Skeletal muscle tissue (tissue), 5 donors: ENCODE results near the gene ABLIM2. TPM values are rescaled to one million over a fixed set of nuclear protein-coding genes. Genes with fewer than 3 reads are reported as not detected.
"Not testable (repeated sequence)": the region's sequence is repeated elsewhere in the genome, so short reads cannot be mapped to it uniquely, and the experiment has no call there.

Experiments used
- H3K27ac ChIP-seq: one replicate; pipeline ENCODE4 v1.7.0; 2013; ENCODE audit warnings: mild to moderate bottlenecking, low read depth, low read length, inconsistent platforms
- H3K27me3 ChIP-seq, 3 donors: one replicate each; pipeline ENCODE4 v1.7.0; 2013; ENCODE audit warnings: low read length in 3 of 3; ENCODE audit not compliant: control insufficient read depth in 3 of 3, insufficient read depth in 3 of 3
- H3K36me3 ChIP-seq, 3 donors: one replicate each; pipeline ENCODE4 v1.7.0; 2013; ENCODE audit warnings: low read length in 3 of 3; ENCODE audit not compliant: control insufficient read depth in 3 of 3, insufficient read depth in 3 of 3
- H3K4me1 ChIP-seq, 3 donors: one replicate each; pipeline ENCODE4 v1.7.0; 2013; ENCODE audit warnings: low read length in 3 of 3, mild to moderate bottlenecking in 3 of 3; ENCODE audit not compliant: control insufficient read depth in 3 of 3, insufficient read depth in 3 of 3
- H3K4me3 ChIP-seq, 3 donors: one replicate each; pipeline ENCODE4 v1.7.0; 2013; ENCODE audit warnings: low read length in 3 of 3
- H3K9ac ChIP-seq, 3 donors: one replicate each; pipeline ENCODE4 v1.7.0; 2013; ENCODE audit warnings: low read length in 3 of 3, mild to moderate bottlenecking in 3 of 3, moderate library complexity in 2 of 3, low read depth in 1 of 3
- H3K9me3 ChIP-seq, 3 donors: one replicate each; pipeline ENCODE4 v1.7.0; 2013; ENCODE audit warnings: low read length in 3 of 3; ENCODE audit not compliant: control insufficient read depth in 3 of 3
- small RNA-seq: library from RNA; depleted of rRNA; stranded (forward); fragments of <200 nt; gene quantifications from one replicate; pipeline ENCODE3, GENCODE V24; 2014
- total RNA-seq: library from RNA; depleted of rRNA; stranded (reverse); fragments of >200 nt; gene quantifications from one replicate; pipeline ENCODE4 v1.2.3, GENCODE V29; 2014
- donor health status: Osteomylitis.

ABLIM2 gene
- total RNA-seq, 1 donor from 2014 or later = 7.3 TPM

- H3K27me3 ChIP-seq = no peaks in the 10 kb centered on the region
- no peaks in the 10 kb centered on the region for H3K4me1 ChIP-seq
- no peak overlapping the region for H3K4me3 ChIP-seq
- H3K9me3 ChIP-seq = no peaks in the 10 kb centered on the region
- no peaks in the 10 kb centered on the region for H3K36me3 ChIP-seq
- no peak overlapping the region for H3K9ac ChIP-seq
- H3K27ac ChIP-seq = no peak overlapping the region
Observed at GRCh38 chr4:7918981-7919380, 239.6 kb downstream of the ABLIM2 start.

- not testable (repeated sequence) for H3K4me1 ChIP-seq, H3K27me3 ChIP-seq, H3K36me3 ChIP-seq
Observed at GRCh38 chr4:7918187-7918586, 240.4 kb downstream of the ABLIM2 start.

DNA sequence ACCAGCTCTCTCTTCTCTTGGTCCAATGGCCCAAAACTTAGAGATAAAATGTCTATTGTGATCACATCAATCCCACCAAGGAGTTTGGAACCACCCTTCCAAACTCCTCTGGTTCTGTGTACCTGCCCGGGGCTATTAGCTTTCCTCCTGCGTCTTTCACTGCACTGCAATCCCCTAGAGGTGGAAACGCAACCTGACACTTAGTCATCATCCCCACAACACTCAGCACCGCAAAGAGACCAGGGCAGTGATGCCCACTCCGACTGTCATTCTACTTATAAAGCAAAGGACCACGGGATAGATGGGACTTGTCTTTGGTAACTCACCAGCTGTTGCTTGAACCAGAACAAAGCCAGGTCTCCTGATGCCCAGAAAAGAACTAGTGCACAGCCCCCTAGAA, 240.9 kb downstream of the ABLIM2 start:
- Histone ChIP-seq H3K27ac (no peak overlapping the region), H3K27me3 (no peaks in the 10 kb centered on the region), H3K4me3 (no peak overlapping the region), H3K9ac (no peak overlapping the region), H3K9me3 (no peaks in the 10 kb centered on the region), H3K36me3 (no peaks in the 10 kb centered on the region), H3K4me1 (no peaks in the 10 kb centered on the region)

More at GRCh38 chr4:7918187-7918586, 240.4 kb downstream of the ABLIM2 start:
- H3K27ac ChIP-seq, H3K9me3 ChIP-seq, H3K4me3 ChIP-seq, H3K9ac ChIP-seq: not testable (repeated sequence)

GRCh38 chr4:7915875-7916242, 242.8 kb downstream of the ABLIM2 start:
- H3K9me3 ChIP-seq = no peaks in the 10 kb centered on the region
- no peak overlapping the region for H3K9ac ChIP-seq
- no peaks in the 10 kb centered on the region for H3K27me3 ChIP-seq
- no peaks in the 10 kb centered on the region for H3K36me3 ChIP-seq
- no peak overlapping the region for H3K27ac ChIP-seq
- peaks cover 0 to 7% (median 4%) of the 10 kb centered on the region in 3 donors for H3K4me1 ChIP-seq
- H3K4me3 ChIP-seq = no peak overlapping the region

Small RNA genes within 50 kb of the gene (small RNA-seq; reads per million reads assigned to genes)
- gene MIR95 = 5.2 reads per million, percentile 90 among the genes with 10 or more reads in this experiment

Other genes with a start within 250 kb of the ABLIM2 start
- gene AFAP1, start 219.0 kb downstream of the ABLIM2 start, total RNA-seq = 29.2 TPM
- gene SH3TC1, start 40.5 kb upstream of the ABLIM2 start, total RNA-seq = 13.0 TPM
- gene HTRA3, start 110.9 kb upstream of the ABLIM2 start, total RNA-seq = 20.9 TPM